ENCODE measurements around the gene GPBAR1. TPM values are rescaled to one million over a fixed set of nuclear protein-coding genes. Genes with fewer than 3 reads are reported as not detected.
A peak's percentile ranks its signal among the peaks of the same experiment; 100 is the strongest.

Gene GPBAR1
- total and polyA plus RNA-seq, 4 experiments from 2014 or later = 0.17 to 1.2 (median 0.67) TPM

DNA sequence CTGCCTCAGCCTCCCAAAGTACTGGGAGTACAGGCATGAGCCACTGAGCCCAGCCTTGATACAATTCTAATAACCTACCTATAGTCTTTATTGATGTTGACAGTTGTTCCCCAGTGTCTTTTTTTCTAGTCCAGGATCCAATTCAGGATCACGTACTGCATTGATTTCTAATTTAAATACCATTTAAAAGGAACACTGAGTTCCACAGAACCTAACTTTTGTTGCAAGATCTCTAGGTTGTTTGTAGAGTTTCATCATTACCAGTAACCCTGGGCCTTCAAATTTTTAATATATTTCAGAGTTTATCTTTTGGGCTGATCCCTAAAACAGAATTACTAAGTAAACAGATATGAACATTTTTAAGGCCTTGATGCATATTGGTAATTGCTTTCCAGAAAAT, 52.5 kb downstream of the GPBAR1 start:
- Histone ChIP-seq H3K4me1 (ENCODE audit: insufficient read depth, low read length) (peaks cover 32% of the 10 kb centered on the region), H3K27ac (ENCODE audit: low read depth, low read length) (no peak overlapping the region), H3K27me3 (ENCODE audit: insufficient read depth, low read length) (no peaks in the 10 kb centered on the region), H3K9me3 (ENCODE audit: control insufficient read depth in 1 of 2, low read length in 2 of 2) (no peaks in the 10 kb centered on the region), H3K4me3 (ENCODE audit: low read length in 2 of 2) (no peak overlapping the region), H3K36me3 (ENCODE audit: insufficient read depth, low read length) (no peaks in the 10 kb centered on the region)
- Mint-ChIP-seq H3K36me3 (peaks cover 0 to 3% of the 10 kb centered on the region in 2 donors), H3K27me3 (peaks cover 0 to 1% of the 10 kb centered on the region in 2 donors), H3K4me1 (peaks cover 23 to 33% (median 28%) of the 10 kb centered on the region in 4 donors), H3K4me3 (no peak overlapping the region), H3K27ac (peak overlapping the region in 2 of 7 donors; percentile 23 to 36), H3K9me3 (peaks cover 0 to 3% (median 0%) of the 10 kb centered on the region in 8 donors)
- POLR2A ChIA-PET (ENCODE audit: partially characterized antibody) = no interaction called here
- intact Hi-C loops (cut with micrococcal nuclease) = no loop called here
- DNase-seq = no peak
- CTCF ChIA-PET (ENCODE audit: partially characterized antibody) = no interaction called here

Small RNAs within 50 kb of the gene (microRNA-seq; reads per million reads assigned to microRNA genes)
- gene MIR6513 (ENCODE audit: borderline microRNAs expressed, borderline number of aligned reads, borderline replicate concordance) = 6.7 reads per million, percentile 31 among the genes with 10 or more reads in this experiment

Other genes starting within 250 kb of the GPBAR1 start
- gene RUFY4, start 191.8 kb upstream of the GPBAR1 start, total RNA-seq = under 1 TPM; 0.30 to 0.81 TPM
- under 1 TPM in 1 of 2 donors, not detected in 1; 0.16 TPM for gene RUFY4, start 191.8 kb upstream of the GPBAR1 start, polyA plus RNA-seq
- not detected for gene CXCR2, start 135.0 kb upstream of the GPBAR1 start, total RNA-seq
- not detected for gene CXCR2, start 135.0 kb upstream of the GPBAR1 start, polyA plus RNA-seq
- not detected for gene CXCR1, start 94.1 kb upstream of the GPBAR1 start, total RNA-seq
- gene CXCR1, start 94.1 kb upstream of the GPBAR1 start, polyA plus RNA-seq = not detected
- 100 to 1,000 TPM; 412 to 414 TPM for gene ARPC2, start 43.8 kb upstream of the GPBAR1 start, total RNA-seq
- gene ARPC2, start 43.8 kb upstream of the GPBAR1 start, polyA plus RNA-seq = 1,000 to 10,000 TPM in 1 of 2 donors, 100 to 1,000 TPM in 1; 843 to 1,042 TPM
- 10 to 100 TPM; 66.2 to 66.3 TPM for gene AAMP, start 9.1 kb downstream of the GPBAR1 start, total RNA-seq
- gene AAMP, start 9.1 kb downstream of the GPBAR1 start, polyA plus RNA-seq = 100 to 1,000 TPM in 1 of 2 donors, 10 to 100 TPM in 1; 78.9 to 101 TPM
- gene PNKD, start 9.5 kb downstream of the GPBAR1 start, total RNA-seq = 10 to 100 TPM; 31.1 to 33.6 TPM
- 100 to 1,000 TPM in 1 of 2 donors, 10 to 100 TPM in 1; 84.3 to 101 TPM for gene PNKD, start 9.5 kb downstream of the GPBAR1 start, polyA plus RNA-seq
- gene TMBIM1, start 31.5 kb downstream of the GPBAR1 start, total RNA-seq = 100 to 1,000 TPM; 140 to 144 TPM
- 100 to 1,000 TPM; 176 to 220 TPM for gene TMBIM1, start 31.5 kb downstream of the GPBAR1 start, polyA plus RNA-seq
- not detected for gene CATIP, start 95.8 kb downstream of the GPBAR1 start, total RNA-seq
- not detected for gene CATIP, start 95.8 kb downstream of the GPBAR1 start, polyA plus RNA-seq
- 1 to 10 TPM; 1.3 to 1.9 TPM for gene SLC11A1, start 121.3 kb downstream of the GPBAR1 start, total RNA-seq
- under 1 TPM; 0.37 to 0.92 TPM for gene SLC11A1, start 121.3 kb downstream of the GPBAR1 start, polyA plus RNA-seq
- 100 to 1,000 TPM; 182 to 183 TPM for gene CTDSP1, start 138.9 kb downstream of the GPBAR1 start, total RNA-seq
- gene CTDSP1, start 138.9 kb downstream of the GPBAR1 start, polyA plus RNA-seq = 10 to 100 TPM; 26.4 to 37.7 TPM
- not detected for gene VIL1, start 158.1 kb downstream of the GPBAR1 start, total RNA-seq
- gene VIL1, start 158.1 kb downstream of the GPBAR1 start, polyA plus RNA-seq = not detected